GM18511 (cell line): ENCODE data around the gene CXCL6.

ENCODE experiments used
- ATAC-seq: cut with Tn5 transposase; IDR thresholded peaks from one replicate; pipeline ENCODE4 v1.9.1; 2021; ENCODE audit warnings: mild to moderate bottlenecking, moderate library complexity; ENCODE audit not compliant: unreplicated experiment

CXCL6 gene

DNA sequence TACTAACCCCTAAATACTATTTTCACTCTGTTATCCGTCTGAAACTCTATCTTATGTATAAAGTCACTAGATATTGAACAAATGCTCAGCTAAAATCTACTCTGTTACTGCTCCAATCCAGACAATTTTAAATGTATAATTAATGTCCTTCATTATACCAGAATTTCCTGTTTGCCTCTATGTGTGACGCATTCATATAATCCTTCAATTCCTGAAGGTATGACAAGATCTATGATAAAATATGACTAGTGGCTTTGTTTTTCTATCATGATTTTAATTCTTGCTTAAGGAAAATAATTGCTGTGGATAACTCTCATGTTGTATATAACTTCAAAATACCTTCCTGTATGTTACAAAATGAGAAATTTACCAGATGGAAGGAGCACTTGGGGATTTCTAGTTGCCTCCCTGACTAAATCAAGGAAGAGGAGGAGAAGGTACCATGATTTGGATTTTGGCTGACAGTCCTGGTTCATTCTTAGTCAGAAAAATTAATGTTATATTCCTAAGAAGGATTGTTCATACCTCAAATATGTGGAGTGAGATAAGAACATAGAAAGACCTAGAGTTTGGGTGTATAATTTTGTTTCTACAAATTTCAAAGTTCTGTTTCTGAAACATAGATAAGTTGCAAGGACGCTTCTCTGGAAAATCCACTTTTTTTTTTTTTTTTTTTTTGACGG, 4.9 kb downstream of the CXCL6 start:
- no peak for ATAC-seq

DNA sequence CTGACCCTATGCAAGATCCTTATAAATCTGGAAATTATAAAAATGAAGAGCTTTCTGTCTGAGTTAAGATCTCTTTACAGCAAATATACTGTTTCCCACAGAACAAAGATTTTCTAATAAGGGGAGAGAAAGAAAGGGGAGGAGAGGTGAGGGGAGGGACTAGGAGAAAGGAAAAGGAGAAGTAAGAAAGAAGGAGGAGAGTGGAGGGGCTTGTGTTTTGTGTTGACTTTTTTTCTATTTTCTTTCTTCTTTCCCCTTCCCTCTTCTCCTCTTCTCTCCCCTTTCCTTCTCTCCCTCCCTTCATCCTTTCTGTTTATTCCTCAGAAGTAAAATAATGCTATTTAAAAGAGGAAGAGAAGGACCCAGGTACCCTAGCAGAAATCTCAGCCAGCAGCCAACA, 6.2 kb downstream of the CXCL6 start:
- no peak for ATAC-seq

DNA sequence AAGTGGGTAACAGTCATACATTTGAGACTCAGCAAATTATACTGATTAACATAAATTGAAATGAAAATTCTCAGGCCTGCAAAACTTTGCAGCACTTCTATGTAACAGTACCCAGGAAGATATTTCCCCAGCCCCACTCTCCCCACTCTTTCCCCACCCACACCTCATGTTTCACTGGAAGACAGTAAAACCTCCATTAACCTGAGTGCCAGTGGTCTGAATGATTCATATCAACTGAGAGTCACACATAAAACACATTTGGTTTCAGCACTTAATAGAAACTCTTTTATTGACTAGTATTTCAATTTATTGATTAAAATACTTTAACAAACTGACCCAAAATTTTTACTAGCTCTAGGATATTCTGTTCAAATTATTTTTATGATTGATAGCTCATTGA, 6.9 kb downstream of the CXCL6 start:
- no peak for ATAC-seq

DNA sequence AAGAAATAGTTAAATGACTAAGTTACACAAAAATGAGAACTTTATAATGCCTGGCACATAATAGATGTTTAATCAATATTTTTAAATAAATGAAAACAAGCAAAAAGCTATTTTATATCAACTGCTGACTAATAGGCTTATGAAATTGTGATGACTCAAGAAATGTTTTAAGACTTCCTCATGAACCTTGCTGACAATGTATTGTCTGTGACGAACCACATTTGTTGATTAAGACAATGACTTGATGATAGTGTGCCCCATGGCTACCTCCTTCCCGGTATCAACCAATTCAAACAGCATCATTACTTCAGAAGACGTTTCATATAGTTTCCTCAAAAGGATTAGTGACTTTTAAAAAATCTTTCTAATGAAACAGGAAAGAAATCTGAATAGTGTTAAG, 7.9 kb downstream of the CXCL6 start:
- ATAC-seq = no peak

DNA sequence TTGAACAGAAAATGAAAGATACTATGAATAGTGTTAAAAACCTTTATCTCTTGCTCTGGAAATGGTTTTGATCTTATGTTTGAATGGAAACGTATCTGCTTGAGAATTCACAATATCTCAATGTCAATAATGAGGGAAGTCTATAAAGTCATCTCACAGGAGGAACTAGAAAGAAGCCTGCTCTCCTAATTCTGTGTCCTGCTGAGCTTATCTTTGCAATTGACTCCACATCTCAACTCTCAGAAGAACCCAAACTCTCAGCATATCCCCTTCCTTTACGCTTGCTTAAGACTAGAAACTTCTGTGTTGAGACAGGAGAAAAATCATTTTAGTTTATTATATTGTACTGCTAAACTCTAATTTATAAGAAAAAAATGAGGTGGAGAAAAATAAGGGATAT, 8.3 kb downstream of the CXCL6 start:
- no peak for ATAC-seq

DNA sequence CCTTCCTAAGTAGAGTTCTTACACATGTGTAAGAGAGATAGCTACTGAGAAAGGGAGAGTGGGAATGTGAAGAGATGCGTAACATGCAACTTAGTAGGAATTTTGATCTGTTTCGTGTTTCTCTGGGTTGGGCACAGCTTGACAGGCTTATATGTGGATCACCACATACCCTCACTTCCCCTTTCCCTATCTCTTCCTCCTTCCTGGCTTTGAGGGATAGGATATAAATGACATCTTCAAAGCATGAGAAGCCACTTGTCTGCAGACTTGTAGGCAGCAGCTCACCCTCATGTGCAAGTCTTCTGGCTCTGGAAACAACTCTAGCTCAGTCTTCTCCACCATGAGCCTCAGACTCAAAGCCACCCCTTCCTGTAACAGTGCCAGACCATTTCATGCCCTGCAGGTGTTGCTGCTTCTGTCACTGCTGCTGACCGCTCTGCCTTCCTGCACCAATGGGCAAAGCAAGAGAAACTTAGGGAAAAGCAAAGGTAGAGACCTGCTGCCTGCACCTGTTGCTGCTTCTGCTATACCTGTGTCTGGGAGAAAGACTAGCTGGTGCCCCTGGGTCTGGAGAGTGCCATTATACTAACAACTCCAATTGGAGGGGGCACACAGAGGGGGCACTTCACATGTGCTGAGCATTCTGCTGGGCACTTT, 11.2 kb downstream of the CXCL6 start:
- no peak for ATAC-seq

DNA sequence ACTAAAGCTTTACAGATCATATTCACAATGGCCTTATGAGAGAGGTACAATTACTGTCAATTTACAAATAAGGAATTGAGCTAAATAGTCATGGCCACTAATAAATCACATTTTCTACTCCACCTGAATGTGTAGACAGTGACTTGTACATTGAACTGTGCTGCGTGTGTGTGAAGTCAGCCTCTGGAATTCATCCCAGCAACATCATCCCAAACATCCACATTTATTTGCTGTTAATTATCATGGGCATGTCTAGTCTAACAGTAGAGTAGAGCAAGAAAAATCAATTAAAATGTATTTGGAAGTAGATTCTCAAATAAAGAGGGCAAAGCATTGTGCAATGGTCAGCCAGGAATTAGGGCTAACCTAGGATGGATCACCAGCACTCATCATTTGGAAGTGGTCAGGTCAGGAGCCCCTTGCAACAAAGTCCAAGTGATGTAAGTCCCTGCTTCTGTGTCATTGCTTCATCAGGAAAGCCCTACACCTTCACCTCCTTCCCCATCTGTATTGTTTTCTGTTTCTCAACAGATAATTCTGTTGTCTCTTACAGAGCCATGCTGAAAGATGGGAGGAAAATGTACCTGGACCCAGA, 11.8 kb downstream of the CXCL6 start:
- ATAC-seq = no peak

DNA sequence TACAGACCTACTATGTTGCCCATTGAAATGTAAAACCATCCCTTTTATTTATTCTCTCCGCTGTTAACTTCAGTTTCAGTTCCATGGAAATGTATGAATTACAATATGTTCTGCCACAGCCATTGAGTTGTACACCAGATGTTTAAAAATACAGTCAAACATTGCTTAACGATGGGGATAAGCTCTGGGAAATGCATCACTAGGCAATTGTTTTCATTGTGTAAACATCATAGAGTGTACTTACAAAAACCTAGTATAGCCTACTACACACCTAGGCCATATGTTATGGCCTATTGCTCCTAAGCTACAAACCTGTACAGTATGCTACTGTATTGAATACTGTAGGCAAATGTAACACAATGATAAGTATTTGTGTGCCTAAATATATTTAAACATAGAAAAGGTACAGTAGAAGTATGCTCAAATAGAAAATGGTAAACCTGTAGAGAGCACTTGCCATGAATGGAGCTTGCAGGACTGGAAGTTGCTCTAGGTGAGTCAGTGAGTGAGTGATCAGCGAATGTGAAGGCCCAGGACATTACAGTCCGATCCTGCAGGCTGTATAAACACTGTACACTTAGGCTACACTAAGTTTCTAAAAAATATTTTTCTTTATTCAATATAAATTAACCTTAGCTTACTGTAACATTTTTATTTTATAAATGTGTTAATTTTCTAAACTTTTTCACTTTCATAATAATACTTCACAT, 13.9 kb downstream of the CXCL6 start:
- no peak for ATAC-seq

DNA sequence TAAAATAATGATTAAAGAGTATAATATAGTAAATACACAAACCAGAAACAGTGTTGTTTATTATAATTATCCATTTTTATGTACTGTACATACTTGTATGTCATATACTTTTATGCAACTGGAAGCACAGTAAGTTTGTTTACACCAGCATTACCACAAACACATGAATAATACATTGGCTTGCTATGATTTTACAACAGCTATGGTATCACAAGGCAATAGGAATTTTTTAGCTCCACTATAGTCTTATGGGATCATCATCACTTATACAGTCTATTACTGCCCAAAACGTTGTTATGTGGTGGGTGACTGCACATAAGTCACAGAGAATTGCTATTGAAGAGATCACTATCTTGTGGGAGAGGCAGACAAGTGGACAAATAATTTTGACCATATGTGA, 14.8 kb downstream of the CXCL6 start:
- ATAC-seq = no peak

DNA sequence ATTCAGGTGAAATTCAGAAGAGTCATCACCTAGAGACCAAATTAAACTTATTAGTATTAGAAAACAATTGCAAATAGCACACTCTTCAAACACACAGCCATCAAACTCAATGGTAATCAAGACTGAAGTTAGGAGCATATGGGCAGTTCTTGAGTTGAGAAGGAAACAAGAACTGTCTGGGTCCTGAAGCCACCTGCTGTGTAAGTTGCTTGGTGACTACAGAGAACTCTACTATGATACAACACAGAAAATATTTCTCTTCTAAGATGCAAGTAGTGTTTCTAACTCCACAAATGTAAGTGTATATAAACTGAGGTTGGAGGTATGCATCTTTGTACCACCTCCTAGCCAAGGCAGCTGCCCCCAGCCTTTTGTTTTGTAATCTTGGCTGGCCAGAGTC, 16.3 kb downstream of the CXCL6 start:
- ATAC-seq = no peak

DNA sequence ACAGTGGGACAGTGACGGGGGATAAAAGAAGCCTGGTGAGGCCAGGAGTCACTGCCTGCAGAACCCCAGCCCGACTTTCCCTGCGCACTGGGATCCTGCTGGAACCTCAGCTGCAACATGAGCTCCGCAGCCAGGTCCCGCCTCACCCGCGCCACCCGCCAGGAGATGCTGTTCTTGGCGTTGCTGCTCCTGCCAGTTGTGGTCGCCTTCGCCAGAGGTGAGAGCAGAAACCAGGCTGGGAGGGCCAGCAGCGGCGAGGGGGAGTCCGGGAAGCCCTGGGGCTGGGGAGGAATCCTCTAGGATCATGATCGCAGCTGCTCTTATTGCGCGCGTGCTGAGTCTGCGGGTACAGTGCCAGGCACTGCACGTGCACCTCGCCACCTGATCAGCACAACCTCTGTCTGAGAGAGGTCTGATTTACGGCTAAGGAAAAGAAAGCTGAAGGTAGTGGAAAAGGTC, 16.8 kb downstream of the CXCL6 start, which contains the start of gene PF4V1:
TSS of gene PF4V1 (plus strand) at position 51 of the 459 bp plus-strand sequence. CDS start at position 118, 67 bp downstream.
- no peak for ATAC-seq

DNA sequence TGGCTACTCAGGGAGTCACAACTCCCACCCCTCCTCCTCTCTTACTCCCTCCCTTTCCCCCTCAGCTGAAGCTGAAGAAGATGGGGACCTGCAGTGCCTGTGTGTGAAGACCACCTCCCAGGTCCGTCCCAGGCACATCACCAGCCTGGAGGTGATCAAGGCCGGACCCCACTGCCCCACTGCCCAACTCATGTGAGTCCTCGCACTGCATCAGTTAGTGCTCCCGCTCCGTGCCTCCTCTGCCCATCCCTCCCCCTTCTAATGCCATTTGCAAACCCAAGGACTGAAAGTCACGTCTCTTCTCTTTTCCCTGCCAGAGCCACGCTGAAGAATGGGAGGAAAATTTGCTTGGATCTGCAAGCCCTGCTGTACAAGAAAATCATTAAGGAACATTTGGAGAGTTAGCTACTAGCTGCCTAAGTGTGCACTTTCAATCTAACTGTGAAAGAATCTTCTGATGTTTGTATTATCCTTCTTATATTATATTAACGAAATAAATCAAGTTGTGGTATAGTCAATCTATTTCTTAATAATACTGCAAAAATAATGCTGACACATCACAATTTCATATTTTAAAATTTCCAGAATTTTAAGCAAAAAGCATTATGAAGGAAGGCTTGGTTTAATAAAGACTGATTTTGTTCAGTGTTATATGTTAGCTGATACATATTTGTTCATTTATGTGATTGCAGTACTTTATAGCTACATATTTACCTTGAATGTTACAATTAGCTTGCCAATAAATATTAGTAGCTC, 17.4 kb downstream of the CXCL6 start:
- ATAC-seq = no peak

DNA sequence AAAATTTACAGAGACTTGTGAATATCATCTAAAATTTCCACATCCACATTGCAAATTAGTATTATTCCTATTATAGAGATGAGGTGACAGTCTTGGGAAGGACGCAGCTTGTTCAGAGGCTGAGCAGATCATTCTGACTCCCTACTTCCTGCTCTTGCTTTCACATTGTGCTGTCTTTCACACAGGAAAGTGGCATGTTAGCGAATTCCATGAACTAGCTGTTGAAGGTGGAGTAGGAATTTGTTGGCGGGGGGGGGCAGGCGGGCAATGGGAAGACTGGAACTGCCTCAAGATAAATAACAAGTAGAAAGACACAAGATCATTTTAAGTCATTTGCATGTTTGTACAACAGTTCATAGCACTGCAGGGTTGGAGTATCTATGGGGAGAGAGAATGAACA, 18.9 kb downstream of the CXCL6 start:
- no peak for ATAC-seq

DNA sequence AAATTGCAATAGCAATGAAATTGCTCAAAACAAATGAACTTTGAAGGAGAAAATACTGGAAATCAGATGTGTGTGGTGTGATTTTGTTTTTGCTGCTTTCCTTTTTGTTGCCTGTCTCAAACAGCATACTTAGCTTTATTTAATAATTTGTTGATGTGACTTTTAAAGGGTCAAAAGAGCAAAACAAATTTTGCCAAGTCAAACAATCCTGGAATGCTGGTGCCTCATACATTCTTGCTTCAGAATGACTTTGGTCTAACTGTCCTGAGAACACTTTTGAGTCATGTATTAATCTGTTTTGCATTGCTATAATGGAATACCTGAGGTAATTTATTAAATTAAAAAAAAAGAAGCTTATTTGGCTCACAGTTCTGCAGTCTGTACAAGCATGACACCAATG, 20.0 kb downstream of the CXCL6 start:
- no peak for ATAC-seq

DNA sequence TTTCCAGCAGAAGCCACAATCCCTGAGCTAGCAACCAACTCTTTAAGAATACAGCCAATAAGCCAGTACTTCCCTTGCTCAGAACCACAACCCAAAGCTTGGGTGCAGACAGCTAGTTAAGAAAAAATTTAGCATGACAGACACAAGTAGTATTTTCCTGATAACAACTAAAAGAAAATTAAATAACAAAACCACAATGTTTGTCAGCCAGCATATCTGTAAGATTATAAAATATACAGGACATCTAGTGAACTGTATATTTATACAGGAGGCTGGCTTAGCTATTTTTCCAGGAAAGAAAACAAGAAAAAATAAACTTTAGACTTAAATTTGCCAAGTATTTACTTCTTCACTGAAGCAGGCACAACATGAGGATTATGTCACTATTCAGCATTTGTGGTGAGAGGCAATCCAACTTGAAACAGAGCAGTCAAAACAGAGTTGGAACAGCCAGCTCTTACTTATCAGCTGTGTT, 23.2 kb downstream of the CXCL6 start:
- ATAC-seq = no peak

DNA sequence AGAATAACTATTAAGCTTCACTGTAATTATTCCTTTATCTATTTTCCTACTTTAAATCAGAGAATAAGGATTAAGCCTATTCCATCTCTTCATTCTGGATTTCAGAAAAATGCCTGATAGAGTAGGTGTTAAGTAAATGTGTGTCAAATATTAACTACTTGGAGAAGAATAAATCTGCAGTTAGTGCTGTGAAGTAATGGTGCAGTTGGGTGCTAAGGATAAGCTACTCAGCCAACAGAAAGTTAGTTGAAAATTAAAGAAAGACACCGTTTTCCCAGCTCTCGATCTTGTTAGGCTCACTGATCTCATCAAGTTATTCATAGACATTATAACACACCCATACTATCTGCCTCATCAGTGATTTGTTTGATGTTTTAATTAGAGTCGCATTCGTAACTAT, 23.7 kb downstream of the CXCL6 start:
- no peak for ATAC-seq

DNA sequence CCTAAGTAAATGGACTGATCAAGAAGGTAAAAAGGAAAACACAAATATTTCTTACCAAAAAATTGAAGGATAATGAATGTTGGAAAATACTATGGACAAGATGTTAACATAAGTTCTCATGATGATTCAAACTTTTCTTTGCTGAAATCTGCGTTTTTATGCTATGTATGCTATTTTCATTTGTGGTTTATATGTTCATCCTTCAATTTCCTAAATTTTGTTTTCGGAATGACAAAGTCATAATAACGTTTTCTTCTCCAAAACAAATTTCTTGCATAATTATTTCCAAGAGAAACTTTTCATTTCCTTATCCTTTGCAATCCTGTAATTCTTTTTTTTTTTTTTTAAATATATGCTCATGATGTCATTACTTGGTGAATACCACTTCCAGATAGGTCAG, 24.4 kb downstream of the CXCL6 start:
- no peak for ATAC-seq

DNA sequence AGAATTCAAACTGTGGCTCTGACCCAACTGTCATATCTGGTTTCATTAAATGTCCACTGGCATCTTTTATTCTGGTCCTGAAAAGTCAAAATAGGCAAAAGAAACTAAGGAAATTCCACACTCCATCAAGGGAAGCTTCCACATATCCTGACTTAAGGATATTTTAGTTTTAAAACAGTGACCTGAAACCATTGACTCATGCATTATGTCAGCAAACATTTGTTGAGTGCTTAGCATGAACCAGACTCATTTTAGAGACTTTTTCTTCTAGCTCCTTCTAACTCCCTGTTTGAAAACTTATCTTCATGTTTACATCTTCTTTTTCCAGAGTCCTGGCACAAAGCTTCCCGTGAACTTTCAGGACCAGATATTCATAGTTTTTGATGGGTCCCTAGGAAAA, 25.8 kb downstream of the CXCL6 start:
- ATAC-seq = no peak

DNA sequence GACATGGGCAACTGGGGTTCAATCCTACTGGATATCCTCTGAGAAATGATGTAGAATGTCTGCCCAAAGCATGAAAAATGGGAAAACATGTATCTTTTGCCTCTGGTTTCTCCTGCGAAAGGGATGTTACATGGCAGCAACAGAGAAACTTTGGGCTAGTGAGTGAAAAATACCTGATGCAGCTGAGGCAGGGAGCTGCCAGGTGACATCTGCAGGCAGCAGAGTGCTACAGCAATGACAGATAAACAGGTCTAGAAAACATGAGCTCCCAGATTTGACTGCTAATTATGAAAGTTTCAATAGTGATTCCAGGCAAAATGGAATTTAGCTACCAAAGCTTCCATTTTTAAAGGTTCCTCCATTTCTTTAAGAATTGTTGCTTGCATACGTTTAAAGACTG, 27.9 kb downstream of the CXCL6 start:
- ATAC-seq = no peak

DNA sequence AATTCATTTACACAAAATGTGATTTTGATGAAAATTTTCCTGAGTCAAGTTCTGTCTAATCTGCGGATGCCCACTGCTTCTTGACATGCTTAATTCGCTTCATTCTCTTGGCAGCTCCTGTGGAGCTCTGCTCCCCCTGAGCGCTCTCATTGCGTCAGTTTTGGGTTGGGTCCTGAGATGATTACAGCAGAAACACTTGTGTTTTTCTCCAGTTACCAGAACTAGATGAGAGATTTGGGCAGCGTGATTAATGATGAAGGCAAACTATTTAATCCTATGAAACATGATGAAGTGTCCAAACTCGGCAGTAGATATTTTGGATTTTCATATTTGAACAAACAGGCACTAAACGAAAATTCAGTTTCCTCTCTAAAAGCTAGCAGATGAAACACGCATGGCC, 28.5 kb downstream of the CXCL6 start:
- ATAC-seq = no peak
